A673 (cell line): Measurements from ENCODE around the gene DIPK1A.

Experiments used
- CTCF ChIP-seq: fragments of 300-800, 200-600 bp; sonication (generic); conservative IDR thresholded peaks from 2 replicates; pipeline ENCODE4 v1.5.1; 2017; ENCODE audit warnings: low read depth, mild to moderate bottlenecking, antibody characterized with exemption, low read length, moderate library complexity, mixed read lengths
- EZH2 ChIP-seq: fragments of 200-600 bp; sonication (generic); IDR thresholded peaks from 2 replicates; pipeline ENCODE4 v1.6.1; 2017; ENCODE audit warnings: borderline replicate concordance, low read depth, mild to moderate bottlenecking, mixed read lengths, antibody characterized with exemption, low read length; ENCODE audit not compliant: poor library complexity, severe bottlenecking

DNA sequence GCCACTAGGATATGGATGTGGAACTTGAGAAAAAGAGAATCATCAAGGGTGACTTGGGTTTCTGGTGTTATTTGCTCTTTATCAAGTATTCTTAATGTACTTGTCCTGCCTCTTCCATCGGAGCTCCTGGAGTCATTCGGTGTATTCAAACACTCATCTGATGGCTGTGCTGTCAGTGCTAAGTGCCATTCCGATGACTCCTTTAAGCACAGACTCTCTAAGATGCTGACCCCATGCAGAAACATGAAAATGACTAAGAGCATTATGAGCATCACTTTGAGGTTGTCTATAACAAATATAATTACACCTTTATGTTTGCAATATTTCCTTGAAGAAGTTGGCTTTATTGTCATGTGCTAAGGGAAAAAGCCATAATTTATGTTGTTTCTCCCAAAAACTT, 140.7 kb downstream of the DIPK1A start:
- TF ChIP-seq CTCF: no peak
- TF ChIP-seq EZH2: no peak
